HepG2 (cell line): ENCODE measurements around the gene HDAC5. TPM values are rescaled to one million over a fixed set of nuclear protein-coding genes. Genes with fewer than 3 reads are reported as not detected.

Experiments used
- KDM6A ChIP-seq: IDR thresholded peaks from 2 replicates; pipeline ENCODE4 v1.6.1; 2016; ENCODE audit warnings: low read depth
- PAF1 ChIP-seq: IDR thresholded peaks from 2 replicates; pipeline ENCODE4 v1.6.1; 2016; ENCODE audit warnings: missing genetic modification reagents, missing compliant biosample characterization
- STAG1 ChIP-seq: sonication (generic); formaldehyde crosslinking; IDR thresholded peaks from 2 replicates; pipeline ENCODE4 v1.4.0; 2020; ENCODE audit warnings: missing genetic modification reagents
- ZIK1 ChIP-seq: sonication (generic); formaldehyde crosslinking; IDR thresholded peaks from 2 replicates; pipeline ENCODE4 v1.5.0; 2020; ENCODE audit warnings: mild to moderate bottlenecking, low read depth, missing genetic modification reagents, borderline replicate concordance
- ZNF547 ChIP-seq: sonication (generic); formaldehyde crosslinking; IDR thresholded peaks from 2 replicates; pipeline ENCODE4 v1.5.1; 2020; ENCODE audit warnings: mild to moderate bottlenecking, missing genetic modification reagents
- polyA plus RNA-seq, 8 experiments: library from polyadenylated mRNA; depleted of rRNA in 3 of 8; stranded (reverse) in 7 of 8; unstranded in 1 of 8; fragments of >200 nt; fragmentation: Illumina TruSeq in 4 of 8; extraction: Trizol in 4 of 8; gene quantifications; 2 replicates each; pipeline versions ENCODE4 v1.2.1 to v1.2.3, GENCODE V29; 2011 to 2016; ENCODE audit warnings: low read depth in 4 of 8, missing spikeins in 1 of 8, mixed read lengths in 1 of 8; ENCODE audit not compliant: insufficient read depth in 1 of 8
- total RNA-seq, 5 experiments: library from RNA; depleted of rRNA; stranded (reverse); fragments of >200 nt; fragmentation: Illumina TruSeq; extraction: Trizol; gene quantifications; 2 replicates each; pipeline ENCODE4 v1.2.3, GENCODE V29; 2016; ENCODE audit warnings: low read depth in 1 of 5
- TF ChIP-seq, protein P1 (sequence below): sonication (generic); formaldehyde crosslinking; IDR thresholded peaks from 2 replicates; pipeline ENCODE4 v1.4.0; 2020; ENCODE audit warnings: missing genetic modification reagents, borderline replicate concordance
- TF ChIP-seq, protein P2 (sequence below): sonication (generic); formaldehyde crosslinking; IDR thresholded peaks from 2 replicates; pipeline ENCODE4 v1.5.0; 2020; ENCODE audit warnings: mild to moderate bottlenecking, missing genetic modification reagents, moderate library complexity
- TF ChIP-seq, protein P3 (sequence below): IDR thresholded peaks from 2 replicates; pipeline ENCODE4 v1.6.1; 2016; ENCODE audit warnings: missing compliant biosample characterization, missing genetic modification reagents, borderline replicate concordance
- TF ChIP-seq, protein P4 (sequence below): sonication (generic); formaldehyde crosslinking; IDR thresholded peaks from 2 replicates; pipeline ENCODE4 v1.4.0; 2020; ENCODE audit warnings: missing genetic modification reagents, borderline replicate concordance
- TF ChIP-seq, protein P5 (sequence below), 2 experiments: sonication (generic) in 1 of 2; formaldehyde crosslinking in 1 of 2; IDR thresholded peaks; 2 replicates each; pipeline versions ENCODE4 v1.5.1 to v1.6.1; 2011 to 2020; ENCODE audit warnings: borderline replicate concordance in 1 of 2, low read depth in 1 of 2, low read length in 1 of 2, mild to moderate bottlenecking in 1 of 2, missing genetic modification reagents in 1 of 2, moderate library complexity in 1 of 2
- TF ChIP-seq, protein P6 (sequence below): sonication (generic); formaldehyde crosslinking; conservative IDR thresholded peaks from 2 replicates; pipeline ENCODE4 v1.8.1; 2023; ENCODE audit warnings: missing genetic modification reagents

The HDAC5 gene
- total and polyA plus RNA-seq, 2 of the 13 experiments (the other 11 are each of a cell fraction or from before 2014, with no cell fraction given): 46.4 to 85.4 TPM

DNA sequence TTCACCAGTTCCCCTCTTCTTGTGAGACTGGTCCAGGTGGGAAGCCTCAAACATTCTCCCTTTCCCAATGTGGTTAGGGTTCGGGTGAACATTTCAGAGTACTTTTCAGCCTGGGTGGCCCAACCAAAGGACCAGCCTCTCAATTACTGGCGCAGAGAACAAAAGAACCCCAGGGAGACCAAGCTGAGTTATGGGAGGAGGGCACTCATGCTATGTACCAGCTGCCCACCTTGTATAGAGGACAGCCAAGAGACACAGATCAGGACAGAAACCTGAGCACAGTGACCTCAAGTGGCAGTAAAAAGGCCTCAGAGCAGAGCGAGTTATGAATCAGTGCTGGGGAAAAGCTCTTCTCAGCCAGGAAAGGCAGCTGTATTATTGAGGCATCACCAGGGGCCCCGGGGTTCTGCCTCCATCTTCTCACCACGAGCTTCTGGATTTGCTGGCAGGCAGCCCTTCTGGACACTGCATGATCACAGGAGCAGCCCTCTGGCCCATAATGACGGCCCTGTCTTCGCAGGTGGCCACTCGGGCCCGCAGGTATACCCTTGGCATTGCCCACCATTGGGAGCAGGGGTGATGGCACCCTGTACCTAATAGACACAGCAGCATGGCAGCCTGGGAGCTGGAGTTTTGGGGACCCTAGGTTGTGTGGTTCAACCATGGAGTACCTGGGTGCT, 49.1 kb downstream of the HDAC5 start (continued):
- TF ChIP-seq, protein P1, sequence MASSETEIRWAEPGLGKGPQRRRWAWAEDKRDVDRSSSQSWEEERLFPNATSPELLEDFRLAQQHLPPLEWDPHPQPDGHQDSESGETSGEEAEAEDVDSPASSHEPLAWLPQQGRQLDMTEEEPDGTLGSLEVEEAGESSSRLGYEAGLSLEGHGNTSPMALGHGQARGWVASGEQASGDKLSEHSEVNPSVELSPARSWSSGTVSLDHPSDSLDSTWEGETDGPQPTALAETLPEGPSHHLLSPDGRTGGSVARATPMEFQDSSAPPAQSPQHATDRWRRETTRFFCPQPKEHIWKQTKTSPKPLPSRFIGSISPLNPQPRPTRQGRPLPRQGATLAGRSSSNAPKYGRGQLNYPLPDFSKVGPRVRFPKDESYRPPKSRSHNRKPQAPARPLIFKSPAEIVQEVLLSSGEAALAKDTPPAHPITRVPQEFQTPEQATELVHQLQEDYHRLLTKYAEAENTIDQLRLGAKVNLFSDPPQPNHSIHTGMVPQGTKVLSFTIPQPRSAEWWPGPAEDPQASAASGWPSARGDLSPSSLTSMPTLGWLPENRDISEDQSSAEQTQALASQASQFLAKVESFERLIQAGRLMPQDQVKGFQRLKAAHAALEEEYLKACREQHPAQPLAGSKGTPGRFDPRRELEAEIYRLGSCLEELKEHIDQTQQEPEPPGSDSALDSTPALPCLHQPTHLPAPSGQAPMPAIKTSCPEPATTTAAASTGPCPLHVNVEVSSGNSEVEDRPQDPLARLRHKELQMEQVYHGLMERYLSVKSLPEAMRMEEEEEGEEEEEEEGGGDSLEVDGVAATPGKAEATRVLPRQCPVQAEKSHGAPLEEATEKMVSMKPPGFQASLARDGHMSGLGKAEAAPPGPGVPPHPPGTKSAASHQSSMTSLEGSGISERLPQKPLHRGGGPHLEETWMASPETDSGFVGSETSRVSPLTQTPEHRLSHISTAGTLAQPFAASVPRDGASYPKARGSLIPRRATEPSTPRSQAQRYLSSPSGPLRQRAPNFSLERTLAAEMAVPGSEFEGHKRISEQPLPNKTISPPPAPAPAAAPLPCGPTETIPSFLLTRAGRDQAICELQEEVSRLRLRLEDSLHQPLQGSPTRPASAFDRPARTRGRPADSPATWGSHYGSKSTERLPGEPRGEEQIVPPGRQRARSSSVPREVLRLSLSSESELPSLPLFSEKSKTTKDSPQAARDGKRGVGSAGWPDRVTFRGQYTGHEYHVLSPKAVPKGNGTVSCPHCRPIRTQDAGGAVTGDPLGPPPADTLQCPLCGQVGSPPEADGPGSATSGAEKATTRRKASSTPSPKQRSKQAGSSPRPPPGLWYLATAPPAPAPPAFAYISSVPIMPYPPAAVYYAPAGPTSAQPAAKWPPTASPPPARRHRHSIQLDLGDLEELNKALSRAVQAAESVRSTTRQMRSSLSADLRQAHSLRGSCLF (CRISPR knock-in tag): no peak
- TF ChIP-seq PAF1 (CRISPR knock-in tag) (peak; percentile 28; the same call in 1 of the 2 replicates), STAG1 (CRISPR knock-in tag) (0 out of 2 replicates have a peak, but pooled peaks have one; percentile 9), ZIK1 (no peak), KDM6A (CRISPR knock-in tag) (no peak), ZNF547 (CRISPR knock-in tag) (no peak)
- TF ChIP-seq, protein P2, sequence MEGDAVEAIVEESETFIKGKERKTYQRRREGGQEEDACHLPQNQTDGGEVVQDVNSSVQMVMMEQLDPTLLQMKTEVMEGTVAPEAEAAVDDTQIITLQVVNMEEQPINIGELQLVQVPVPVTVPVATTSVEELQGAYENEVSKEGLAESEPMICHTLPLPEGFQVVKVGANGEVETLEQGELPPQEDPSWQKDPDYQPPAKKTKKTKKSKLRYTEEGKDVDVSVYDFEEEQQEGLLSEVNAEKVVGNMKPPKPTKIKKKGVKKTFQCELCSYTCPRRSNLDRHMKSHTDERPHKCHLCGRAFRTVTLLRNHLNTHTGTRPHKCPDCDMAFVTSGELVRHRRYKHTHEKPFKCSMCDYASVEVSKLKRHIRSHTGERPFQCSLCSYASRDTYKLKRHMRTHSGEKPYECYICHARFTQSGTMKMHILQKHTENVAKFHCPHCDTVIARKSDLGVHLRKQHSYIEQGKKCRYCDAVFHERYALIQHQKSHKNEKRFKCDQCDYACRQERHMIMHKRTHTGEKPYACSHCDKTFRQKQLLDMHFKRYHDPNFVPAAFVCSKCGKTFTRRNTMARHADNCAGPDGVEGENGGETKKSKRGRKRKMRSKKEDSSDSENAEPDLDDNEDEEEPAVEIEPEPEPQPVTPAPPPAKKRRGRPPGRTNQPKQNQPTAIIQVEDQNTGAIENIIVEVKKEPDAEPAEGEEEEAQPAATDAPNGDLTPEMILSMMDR: peak; percentile 21; the same call in 1 of the 2 replicates
- TF ChIP-seq, protein P3, sequence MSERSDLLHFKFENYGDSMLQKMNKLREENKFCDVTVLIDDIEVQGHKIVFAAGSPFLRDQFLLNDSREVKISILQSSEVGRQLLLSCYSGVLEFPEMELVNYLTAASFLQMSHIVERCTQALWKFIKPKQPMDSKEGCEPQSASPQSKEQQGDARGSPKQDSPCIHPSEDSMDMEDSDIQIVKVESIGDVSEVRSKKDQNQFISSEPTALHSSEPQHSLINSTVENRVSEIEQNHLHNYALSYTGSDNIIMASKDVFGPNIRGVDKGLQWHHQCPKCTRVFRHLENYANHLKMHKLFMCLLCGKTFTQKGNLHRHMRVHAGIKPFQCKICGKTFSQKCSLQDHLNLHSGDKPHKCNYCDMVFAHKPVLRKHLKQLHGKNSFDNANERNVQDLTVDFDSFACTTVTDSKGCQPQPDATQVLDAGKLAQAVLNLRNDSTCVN: no peak
- TF ChIP-seq, protein P4, sequence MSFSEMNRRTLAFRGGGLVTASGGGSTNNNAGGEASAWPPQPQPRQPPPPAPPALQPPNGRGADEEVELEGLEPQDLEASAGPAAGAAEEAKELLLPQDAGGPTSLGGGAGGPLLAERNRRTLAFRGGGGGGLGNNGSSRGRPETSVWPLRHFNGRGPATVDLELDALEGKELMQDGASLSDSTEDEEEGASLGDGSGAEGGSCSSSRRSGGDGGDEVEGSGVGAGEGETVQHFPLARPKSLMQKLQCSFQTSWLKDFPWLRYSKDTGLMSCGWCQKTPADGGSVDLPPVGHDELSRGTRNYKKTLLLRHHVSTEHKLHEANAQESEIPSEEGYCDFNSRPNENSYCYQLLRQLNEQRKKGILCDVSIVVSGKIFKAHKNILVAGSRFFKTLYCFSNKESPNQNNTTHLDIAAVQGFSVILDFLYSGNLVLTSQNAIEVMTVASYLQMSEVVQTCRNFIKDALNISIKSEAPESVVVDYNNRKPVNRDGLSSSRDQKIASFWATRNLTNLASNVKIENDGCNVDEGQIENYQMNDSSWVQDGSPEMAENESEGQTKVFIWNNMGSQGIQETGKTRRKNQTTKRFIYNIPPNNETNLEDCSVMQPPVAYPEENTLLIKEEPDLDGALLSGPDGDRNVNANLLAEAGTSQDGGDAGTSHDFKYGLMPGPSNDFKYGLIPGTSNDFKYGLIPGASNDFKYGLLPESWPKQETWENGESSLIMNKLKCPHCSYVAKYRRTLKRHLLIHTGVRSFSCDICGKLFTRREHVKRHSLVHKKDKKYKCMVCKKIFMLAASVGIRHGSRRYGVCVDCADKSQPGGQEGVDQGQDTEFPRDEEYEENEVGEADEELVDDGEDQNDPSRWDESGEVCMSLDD (CRISPR knock-in tag): no peak
- TF ChIP-seq, protein P5, sequence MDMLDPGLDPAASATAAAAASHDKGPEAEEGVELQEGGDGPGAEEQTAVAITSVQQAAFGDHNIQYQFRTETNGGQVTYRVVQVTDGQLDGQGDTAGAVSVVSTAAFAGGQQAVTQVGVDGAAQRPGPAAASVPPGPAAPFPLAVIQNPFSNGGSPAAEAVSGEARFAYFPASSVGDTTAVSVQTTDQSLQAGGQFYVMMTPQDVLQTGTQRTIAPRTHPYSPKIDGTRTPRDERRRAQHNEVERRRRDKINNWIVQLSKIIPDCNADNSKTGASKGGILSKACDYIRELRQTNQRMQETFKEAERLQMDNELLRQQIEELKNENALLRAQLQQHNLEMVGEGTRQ (IDR thresholded peaks at IDR 0.05; ENCODE audit: low read depth, low read length): no peak
- TF ChIP-seq, protein P5 (CRISPR knock-in tag; IDR thresholded peaks at IDR 0.05; ENCODE audit: borderline replicate concordance): no peak
- TF ChIP-seq, protein P6, sequence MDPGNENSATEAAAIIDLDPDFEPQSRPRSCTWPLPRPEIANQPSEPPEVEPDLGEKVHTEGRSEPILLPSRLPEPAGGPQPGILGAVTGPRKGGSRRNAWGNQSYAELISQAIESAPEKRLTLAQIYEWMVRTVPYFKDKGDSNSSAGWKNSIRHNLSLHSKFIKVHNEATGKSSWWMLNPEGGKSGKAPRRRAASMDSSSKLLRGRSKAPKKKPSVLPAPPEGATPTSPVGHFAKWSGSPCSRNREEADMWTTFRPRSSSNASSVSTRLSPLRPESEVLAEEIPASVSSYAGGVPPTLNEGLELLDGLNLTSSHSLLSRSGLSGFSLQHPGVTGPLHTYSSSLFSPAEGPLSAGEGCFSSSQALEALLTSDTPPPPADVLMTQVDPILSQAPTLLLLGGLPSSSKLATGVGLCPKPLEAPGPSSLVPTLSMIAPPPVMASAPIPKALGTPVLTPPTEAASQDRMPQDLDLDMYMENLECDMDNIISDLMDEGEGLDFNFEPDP (CRISPR knock-in tag): no peak
